Measurements from ENCODE around the gene MIS18A. TPM values are rescaled to one million over a fixed set of nuclear protein-coding genes. Genes with fewer than 3 reads are reported as not detected.

Gene MIS18A
- polyA plus RNA-seq, 3 donors = 1.6 to 2.5 (median 2.3) TPM

DNA sequence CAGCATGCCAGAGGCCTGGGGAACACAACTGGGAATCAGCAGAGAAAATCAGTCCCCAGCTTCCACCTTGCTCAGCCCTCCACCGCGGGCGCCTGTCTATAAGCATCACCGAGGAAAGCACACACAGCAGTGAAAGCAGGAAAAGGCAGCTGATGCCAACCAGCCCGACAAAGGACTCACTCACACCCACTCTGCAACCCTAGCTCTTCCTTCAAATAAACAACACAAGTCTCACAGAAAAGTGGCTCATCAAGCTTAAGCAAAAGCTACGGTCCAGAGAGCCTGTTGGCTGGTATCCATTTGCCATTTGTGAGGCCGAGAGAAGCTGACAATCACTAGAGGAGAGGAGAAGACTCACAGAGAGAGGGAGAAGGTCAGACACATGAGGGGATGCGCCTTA is 46.9 kb upstream of the MIS18A start:
- no peaks in the 10 kb centered on the region for H3K9me3 Mint-ChIP-seq
- H3K9ac ChIP-seq (ENCODE audit: insufficient read depth, low read length, poor library complexity, severe bottlenecking) = no peak overlapping the region
- H2AFZ ChIP-seq (ENCODE audit: insufficient read depth, low read depth, low read length, poor library complexity, severe bottlenecking) = no peak overlapping the region
- no peaks in the 10 kb centered on the region for H3K27me3 Mint-ChIP-seq (ENCODE audit: low read depth in 3 of 3)
- no peaks in the 10 kb centered on the region for H3K27me3 ChIP-seq (ENCODE audit: control insufficient read depth in 2 of 2, insufficient read depth in 2 of 2, low read length in 2 of 2)
- TF ChIP-seq, protein P1, sequence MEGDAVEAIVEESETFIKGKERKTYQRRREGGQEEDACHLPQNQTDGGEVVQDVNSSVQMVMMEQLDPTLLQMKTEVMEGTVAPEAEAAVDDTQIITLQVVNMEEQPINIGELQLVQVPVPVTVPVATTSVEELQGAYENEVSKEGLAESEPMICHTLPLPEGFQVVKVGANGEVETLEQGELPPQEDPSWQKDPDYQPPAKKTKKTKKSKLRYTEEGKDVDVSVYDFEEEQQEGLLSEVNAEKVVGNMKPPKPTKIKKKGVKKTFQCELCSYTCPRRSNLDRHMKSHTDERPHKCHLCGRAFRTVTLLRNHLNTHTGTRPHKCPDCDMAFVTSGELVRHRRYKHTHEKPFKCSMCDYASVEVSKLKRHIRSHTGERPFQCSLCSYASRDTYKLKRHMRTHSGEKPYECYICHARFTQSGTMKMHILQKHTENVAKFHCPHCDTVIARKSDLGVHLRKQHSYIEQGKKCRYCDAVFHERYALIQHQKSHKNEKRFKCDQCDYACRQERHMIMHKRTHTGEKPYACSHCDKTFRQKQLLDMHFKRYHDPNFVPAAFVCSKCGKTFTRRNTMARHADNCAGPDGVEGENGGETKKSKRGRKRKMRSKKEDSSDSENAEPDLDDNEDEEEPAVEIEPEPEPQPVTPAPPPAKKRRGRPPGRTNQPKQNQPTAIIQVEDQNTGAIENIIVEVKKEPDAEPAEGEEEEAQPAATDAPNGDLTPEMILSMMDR (IDR thresholded peaks at IDR 0.05) = no peak
- H3K4me2 ChIP-seq (replicated peaks; ENCODE audit: extremely low read depth, low read length, poor library complexity, severe bottlenecking) = no peak overlapping the region
- no peaks in the 10 kb centered on the region for H3K9me3 ChIP-seq (replicated peaks in 1 of 2; ENCODE audit: control insufficient read depth in 1 of 2, insufficient read depth in 1 of 2, low read length in 2 of 2)
- peaks cover 60 to 91% of the 10 kb centered on the region in 2 donors for H3K36me3 ChIP-seq (replicated peaks in 1 of 2; ENCODE audit: control insufficient read depth in 1 of 2, insufficient read depth in 2 of 2, low read length in 2 of 2)
- H3K27ac Mint-ChIP-seq = peak overlapping the region in 1 of 7 donors; percentile 31
- intact Hi-C loops (cut with micrococcal nuclease) = no loop called here
- 100% methylated on average over 5 of the region's 8 CpGs for WGBS (ENCODE audit: insufficient coverage)
- H3K79me2 ChIP-seq (ENCODE audit: insufficient read depth, low read length) = no peaks in the 10 kb centered on the region
- H3K36me3 Mint-ChIP-seq = peaks cover 84 to 86% of the 10 kb centered on the region in 2 donors
- no peaks in the 10 kb centered on the region for H3K4me1 Mint-ChIP-seq
- H3K4me1 ChIP-seq (ENCODE audit: control insufficient read depth in 1 of 2, insufficient read depth in 2 of 2, low read length in 2 of 2) = no peaks in the 10 kb centered on the region
- no peak overlapping the region for H3K27ac ChIP-seq (ENCODE audit: low read depth in 1 of 2, low read length in 2 of 2)
- no peak overlapping the region for H3K4me3 ChIP-seq (replicated peaks in 1 of 3; ENCODE audit: low read depth in 2 of 3, low read length in 3 of 3)
- no peak for DNase-seq
- no peak overlapping the region for H3K4me3 Mint-ChIP-seq
- H4K20me1 ChIP-seq (ENCODE audit: insufficient read depth, low read length) = no peaks in the 10 kb centered on the region

- Histone ChIP-seq H4K20me1 (ENCODE audit: insufficient read depth, low read length) (no peaks in the 10 kb centered on the region), H3K27ac (ENCODE audit: low read depth in 1 of 2, low read length in 2 of 2) (no peak overlapping the region), H3K79me2 (ENCODE audit: insufficient read depth, low read length) (no peaks in the 10 kb centered on the region), H3K4me3 (replicated peaks in 1 of 3; ENCODE audit: low read depth in 2 of 3, low read length in 3 of 3) (no peak overlapping the region), H3K27me3 (ENCODE audit: control insufficient read depth in 2 of 2, insufficient read depth in 2 of 2, low read length in 2 of 2) (no peaks in the 10 kb centered on the region), H3K9ac (ENCODE audit: insufficient read depth, low read length, poor library complexity, severe bottlenecking) (no peak overlapping the region), H3K36me3 (replicated peaks in 1 of 2; ENCODE audit: control insufficient read depth in 1 of 2, insufficient read depth in 2 of 2, low read length in 2 of 2) (peaks cover 82 to 92% of the 10 kb centered on the region in 2 donors), H3K4me2 (replicated peaks; ENCODE audit: extremely low read depth, low read length, poor library complexity, severe bottlenecking) (no peak overlapping the region), H3K9me3 (replicated peaks in 1 of 2; ENCODE audit: control insufficient read depth in 1 of 2, insufficient read depth in 1 of 2, low read length in 2 of 2) (no peaks in the 10 kb centered on the region), H2AFZ (ENCODE audit: insufficient read depth, low read depth, low read length, poor library complexity, severe bottlenecking) (no peak overlapping the region), H3K4me1 (ENCODE audit: control insufficient read depth in 1 of 2, insufficient read depth in 2 of 2, low read length in 2 of 2) (no peaks in the 10 kb centered on the region)
- no peak overlapping the region for H3K4me3 Mint-ChIP-seq
- no peaks in the 10 kb centered on the region for H3K4me1 Mint-ChIP-seq
- peaks cover 91 to 92% of the 10 kb centered on the region in 2 donors for H3K36me3 Mint-ChIP-seq
- H3K9me3 Mint-ChIP-seq = no peaks in the 10 kb centered on the region
- peak overlapping the region in 2 of 7 donors; percentile 58 to 76 for H3K27ac Mint-ChIP-seq
- intact Hi-C loops (cut with micrococcal nuclease) = no loop called here
- no peak for DNase-seq
- peaks cover 0 to 2% (median 0%) of the 10 kb centered on the region in 3 donors for H3K27me3 Mint-ChIP-seq (ENCODE audit: low read depth in 3 of 3)
- TF ChIP-seq, protein P1 (IDR thresholded peaks at IDR 0.05) = no peak
- WGBS (ENCODE audit: insufficient coverage) = 100% methylated on average over 4 of the region's 10 CpGs
Observed at GRCh38 chr21:32322676-32323075, 43.8 kb upstream of the MIS18A start.

Measured in CD14-positive monocyte (primary cell).